LoVo (cell line): Measurements from ENCODE around the gene SSBP2.
A peak's percentile ranks its signal among the peaks of the same experiment; 100 is the strongest.
"Not testable (repeated sequence)": the region's sequence is repeated elsewhere in the genome, so short reads cannot be mapped to it uniquely, and the experiment has no call there.

ENCODE experiments used
- DNase-seq: peaks from one replicate; pipeline ENCODE4 v3.0.0-alpha.2; 2016; ENCODE audit warnings: low spot score

The SSBP2 gene

DNA sequence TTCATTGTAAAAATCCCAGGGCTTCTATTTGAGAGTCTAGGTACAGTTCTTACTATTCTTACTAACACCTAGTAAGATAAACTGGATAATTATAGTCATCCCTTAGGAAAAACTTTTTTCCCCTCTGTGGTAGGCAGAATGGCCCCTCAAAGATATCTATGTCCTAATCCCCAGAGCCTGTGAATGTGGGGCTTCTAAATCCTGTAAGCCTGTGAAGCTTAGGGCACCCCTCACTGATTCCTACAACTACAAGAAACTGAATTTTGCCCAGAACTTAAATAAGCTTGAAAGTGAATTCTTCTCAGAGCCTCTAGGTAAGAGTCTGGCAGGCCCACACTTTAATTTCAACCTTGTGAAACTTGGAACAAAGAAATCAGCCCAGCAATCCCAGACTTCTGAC is 226.9 kb downstream of the SSBP2 start:
- no peak for DNase-seq

- no peak for DNase-seq
Observed at GRCh38 chr5:81522571-81522970, 228.3 kb downstream of the SSBP2 start.

GRCh38 chr5:81520769-81521168 is 230.1 kb downstream of the SSBP2 start:
- no peak for DNase-seq

DNA sequence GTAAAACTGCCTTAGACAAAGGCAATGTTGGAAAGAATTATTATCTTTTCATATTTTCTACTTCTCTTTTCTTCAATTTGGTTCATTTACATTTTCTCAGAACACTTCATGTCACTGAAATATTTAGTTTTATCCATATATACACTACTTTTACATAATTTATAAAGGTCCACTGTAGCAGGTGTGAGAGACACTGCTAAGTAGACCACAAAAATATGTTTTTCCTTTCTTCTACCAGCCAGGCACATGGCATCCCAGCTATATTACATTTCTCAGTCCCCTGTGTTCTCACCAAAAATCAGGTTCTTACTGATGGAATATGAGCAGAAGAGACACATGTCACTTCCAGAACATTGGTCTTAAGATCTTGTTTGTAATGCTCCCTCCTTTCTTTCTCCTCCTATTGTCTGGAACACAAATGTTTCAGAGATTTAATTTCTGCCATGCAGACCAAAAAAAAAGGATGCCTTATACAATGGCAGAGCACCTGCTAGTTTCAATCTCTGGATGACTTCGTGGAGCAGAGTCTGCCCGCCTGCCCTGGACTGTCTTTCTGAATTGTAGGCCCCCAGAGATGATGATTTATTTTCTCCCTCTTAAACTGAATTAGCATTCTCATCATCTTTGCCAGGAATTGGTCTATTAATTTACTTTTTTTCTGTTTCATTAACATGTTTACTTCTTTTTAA is 231.5 kb downstream of the SSBP2 start:
- no peak for DNase-seq

- no peak for DNase-seq
Observed at GRCh38 chr5:81517462-81517861, 233.4 kb downstream of the SSBP2 start.

DNA sequence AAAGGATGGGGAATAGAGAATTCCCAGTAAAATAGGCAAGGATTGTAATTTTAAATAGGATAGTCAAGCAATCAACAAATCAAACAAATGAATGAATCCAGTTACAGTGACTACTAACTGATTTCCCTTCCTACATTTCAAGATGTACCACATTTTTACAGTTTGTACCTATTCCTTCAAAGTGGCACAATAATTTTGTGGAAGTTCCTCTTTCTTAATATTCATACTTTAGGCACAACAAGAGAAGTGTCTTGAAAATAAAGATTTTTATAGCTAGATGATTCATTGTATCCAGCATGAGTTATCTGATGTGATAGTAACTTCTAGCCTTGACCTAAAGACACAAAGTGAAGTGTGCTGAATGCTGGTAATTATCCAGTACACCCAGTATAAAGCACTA is 234.8 kb downstream of the SSBP2 start:
- no peak for DNase-seq

- DNase-seq: peak; percentile 16
Observed at GRCh38 chr5:81513982-81514381, 236.9 kb downstream of the SSBP2 start.

DNA sequence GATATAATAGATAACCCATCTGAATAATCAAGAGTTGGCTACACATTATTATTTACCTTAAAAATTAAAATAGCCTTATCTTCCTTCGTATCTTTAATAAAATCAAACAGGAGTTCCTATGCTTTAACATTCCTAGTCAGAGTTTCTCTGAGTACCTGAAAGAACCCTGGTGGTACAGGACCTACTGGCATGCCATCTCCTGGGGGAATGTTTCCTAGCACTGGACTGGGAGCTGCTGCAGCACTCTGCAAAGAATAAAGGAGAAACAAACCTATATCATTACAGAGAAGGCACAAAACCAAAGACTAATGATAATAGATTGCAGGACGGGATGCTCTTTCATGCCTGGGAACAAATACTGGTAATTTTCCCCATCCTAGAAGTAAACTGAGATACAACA is 237.4 kb downstream of the SSBP2 start:
- DNase-seq: no peak

- peak; percentile 76 for DNase-seq
Observed at GRCh38 chr5:81506900-81507588, 243.9 kb downstream of the SSBP2 start.

DNA sequence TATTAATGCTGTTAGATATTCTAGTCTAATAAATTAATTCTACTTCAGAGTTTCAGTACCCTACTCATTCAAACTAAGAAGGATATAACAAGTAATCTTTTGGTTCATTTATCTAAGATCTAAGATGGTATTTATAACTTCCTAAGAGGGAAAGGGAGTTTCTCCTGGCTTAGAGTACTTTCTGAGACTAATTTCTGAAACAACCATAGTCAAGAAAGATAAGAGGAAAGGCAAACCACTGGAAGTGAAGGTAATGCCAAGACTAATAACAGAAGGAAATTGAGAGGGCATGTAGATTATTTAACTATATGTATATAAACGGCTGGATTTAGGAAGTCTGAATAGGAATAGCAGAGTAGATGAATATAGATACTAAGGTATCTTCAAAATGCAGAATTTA is 244.5 kb downstream of the SSBP2 start:
- no peak for DNase-seq

DNA sequence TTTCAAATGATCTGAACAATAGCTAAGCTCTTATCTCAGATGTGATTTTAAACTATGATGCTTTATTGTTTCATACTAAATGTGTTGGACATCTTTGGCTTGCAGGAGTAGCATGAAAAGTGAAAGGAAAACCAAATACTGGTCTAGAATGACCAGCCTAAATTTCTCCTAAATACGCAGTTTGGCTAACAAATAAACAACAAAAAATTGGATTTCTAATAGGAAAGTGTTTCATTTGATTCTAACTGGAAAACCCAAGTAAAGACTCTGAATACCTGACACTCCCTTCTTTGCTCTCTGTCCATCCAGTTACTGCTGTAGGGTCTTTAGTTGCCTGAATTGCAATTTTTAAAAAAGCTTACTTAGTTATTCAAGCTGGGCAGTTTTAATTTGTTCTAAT is 245.2 kb downstream of the SSBP2 start:
- DNase-seq: no peak

DNA sequence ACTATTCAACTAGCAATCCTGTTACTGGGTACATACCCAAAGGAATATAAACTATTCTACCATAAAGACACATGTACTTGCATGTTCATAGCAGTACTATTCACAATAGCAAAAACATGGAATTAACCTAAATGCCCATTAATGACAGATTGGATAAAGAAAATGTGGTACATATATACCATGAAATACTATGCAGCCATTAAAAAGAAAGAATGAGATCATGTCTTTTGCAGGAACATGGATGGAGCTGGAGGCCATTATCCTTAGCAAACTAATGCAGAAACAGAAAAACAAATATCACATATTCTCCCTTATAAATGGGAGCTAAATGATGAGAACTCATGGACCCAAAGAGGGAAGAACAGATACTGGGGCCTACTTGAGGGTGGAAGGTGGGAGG is 247.3 kb downstream of the SSBP2 start:
- not testable (repeated sequence) for DNase-seq

- no peak for DNase-seq
Observed at GRCh38 chr5:81495286-81495685, 255.6 kb downstream of the SSBP2 start.

DNA sequence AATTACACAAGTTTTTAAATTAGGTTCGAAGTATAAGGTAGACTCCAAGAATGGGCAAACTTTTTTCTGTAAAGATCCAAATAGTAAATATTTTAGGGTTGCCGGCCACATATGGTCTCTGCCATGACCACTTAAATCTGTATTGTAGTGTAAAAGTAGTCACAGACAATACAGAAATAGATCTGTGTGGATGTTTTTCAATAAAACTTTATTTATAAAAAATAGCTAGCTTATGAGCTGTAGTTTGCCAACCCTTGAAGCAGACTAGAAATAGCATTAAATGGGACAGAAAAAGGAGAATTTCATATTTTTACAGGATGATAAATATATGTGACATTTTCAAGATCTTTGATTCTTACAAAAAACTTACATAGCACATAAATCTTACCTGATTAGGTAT is 262.0 kb downstream of the SSBP2 start:
- no peak for DNase-seq

DNA sequence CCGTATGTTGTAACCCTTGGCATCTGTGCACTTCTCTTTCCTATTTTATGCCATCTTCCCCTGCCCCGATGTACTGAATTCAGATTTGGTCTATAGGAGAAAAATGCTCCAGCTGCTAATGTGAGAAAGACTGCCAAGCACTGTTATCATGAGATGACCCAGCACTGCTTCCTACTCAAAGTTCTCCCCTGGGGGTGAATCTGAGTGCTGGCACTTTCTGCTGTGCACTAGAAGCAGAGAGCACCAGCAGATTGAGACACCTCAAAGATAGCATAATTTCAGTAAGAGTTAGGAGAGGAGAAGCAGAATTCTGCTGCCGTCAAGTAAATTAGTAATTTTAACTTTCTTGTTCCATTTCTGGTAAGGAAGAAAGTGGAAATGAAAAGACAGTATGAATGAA is 264.2 kb downstream of the SSBP2 start:
- DNase-seq: no peak

DNA sequence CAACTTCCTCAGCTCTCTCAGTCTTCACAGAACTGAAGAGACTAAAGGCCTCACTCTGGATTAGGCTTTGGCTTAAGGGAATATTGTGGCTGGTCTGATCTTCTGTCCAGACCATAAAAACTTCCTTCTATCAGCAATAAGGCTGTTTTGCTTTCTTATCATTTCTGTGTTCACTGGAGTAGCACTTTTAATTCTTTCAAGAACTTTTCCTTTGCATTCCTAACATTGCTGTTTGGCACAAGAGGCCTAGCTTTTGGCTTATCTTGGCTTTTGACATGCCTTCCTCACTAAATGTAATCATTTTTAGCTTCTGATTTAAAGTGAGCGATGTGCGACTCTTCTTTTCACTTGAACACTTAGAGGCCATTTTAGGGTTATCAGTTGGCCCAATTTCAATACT is 268.3 kb downstream of the SSBP2 start:
- DNase-seq: no peak

DNA sequence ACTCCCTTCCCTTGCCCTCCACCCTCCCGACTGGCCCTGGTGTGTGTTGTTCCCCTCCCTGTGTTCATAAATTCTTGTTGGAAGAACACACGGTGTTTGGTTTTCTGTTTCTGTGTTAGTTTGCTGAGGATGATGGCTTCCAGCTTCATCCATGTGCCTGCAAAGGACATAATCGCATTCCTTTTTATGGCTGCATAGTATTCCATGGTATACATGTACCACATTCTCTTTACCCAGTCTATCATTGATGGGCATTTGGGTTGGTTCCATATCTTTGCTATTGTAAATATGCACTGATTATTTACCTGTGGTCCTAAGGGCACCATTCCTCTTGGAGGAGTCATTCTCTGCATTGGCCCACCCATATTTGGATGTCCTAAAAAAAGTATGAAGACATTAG is 277.5 kb downstream of the SSBP2 start:
- not testable (repeated sequence) for DNase-seq

GRCh38 chr5:81469676-81470075 is 281.2 kb downstream of the SSBP2 start:
- DNase-seq: no peak

DNA sequence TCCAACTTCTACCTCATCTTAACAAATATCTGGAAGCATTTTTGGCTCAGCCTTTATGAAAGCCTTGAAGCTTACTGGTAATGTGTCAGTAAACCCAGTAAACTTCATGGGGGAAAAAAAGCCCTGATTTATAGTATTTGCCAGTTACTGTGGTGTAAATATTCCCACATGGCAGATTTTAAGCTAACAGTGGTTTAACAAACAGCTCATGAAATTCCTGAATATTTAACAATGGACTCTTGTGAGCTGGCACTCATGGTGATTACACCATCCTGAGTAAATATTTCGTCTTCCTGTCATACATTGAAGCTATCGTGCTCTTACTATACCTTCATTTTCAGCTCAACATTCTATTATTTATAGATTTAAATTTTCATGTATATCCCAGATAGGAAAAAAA is 300.0 kb downstream of the SSBP2 start:
- DNase-seq: no peak

- no peak for DNase-seq
Observed at GRCh38 chr5:81435023-81435422, 315.9 kb downstream of the SSBP2 start.

DNA sequence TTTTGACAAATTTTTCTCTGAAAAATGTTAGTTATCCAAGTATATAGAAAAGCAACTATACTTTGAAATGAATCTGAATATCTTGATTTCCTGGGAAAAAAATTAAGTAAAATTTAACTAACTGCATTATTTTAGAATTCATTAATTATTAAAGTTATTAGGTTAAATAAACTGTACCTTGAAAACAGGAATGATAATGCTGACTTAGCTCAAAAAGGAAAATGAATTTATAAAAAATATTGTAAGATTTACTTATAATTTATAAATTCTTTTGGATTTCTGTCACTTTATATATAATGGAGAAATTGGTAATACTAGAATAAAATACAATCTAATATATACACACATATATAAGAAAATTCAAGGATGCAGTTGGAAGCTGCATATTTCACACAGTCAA is 320.9 kb downstream of the SSBP2 start:
- no peak for DNase-seq

DNA sequence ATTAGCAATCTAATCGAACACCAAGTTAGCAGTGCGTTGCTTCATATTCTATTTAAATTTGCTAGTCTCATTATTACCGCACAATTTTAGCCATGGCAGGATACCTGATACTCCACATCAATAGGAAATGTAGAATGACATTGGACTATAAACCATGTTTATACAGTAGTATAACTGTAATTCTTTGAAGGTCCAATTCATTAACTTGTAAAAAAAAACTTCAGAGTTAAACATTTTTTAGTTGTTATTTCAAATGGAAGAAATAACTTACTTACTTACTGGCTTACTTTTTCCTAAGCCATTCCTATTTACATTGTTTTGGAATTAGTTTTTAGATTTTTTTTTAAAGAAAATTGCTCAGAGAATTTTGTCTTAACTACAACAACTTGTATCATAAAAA is 321.5 kb downstream of the SSBP2 start:
- DNase-seq: no peak

GRCh38 chr5:81428861-81429260 is 322.0 kb downstream of the SSBP2 start:
- DNase-seq: peak; percentile 13

- DNase-seq: no peak
Observed at GRCh38 chr5:81428446-81428845, 322.5 kb downstream of the SSBP2 start.
